MM.1S (cell line): Measurements from ENCODE around the gene TTC7B.
A peak's percentile ranks its signal among the peaks of the same experiment; 100 is the strongest.

Experiments
- DNase-seq: peaks from one replicate; pipeline ENCODE4 v3.0.0-alpha.2; 2015
- H2AFZ ChIP-seq: fragments of 300-600 bp; sonication (generic); 2 replicates; pipeline ENCODE4 v1.6.0; 2016; ENCODE audit warnings: antibody characterized with exemption, low read length
- H3F3A ChIP-seq: fragments of 300-600 bp; sonication (generic); 2 replicates; pipeline ENCODE4 v1.6.1; 2016; ENCODE audit warnings: mild to moderate bottlenecking, antibody characterized with exemption, low read length, moderate library complexity, mixed read lengths; ENCODE audit not compliant: insufficient read depth
- H3K27ac ChIP-seq: fragments of 300-600 bp; sonication (generic); 2 replicates; pipeline ENCODE4 v1.5.1; 2016; ENCODE audit warnings: mild to moderate bottlenecking, low read length
- H3K27me3 ChIP-seq: fragments of 300-600 bp; sonication (generic); replicated peaks from 2 replicates; pipeline ENCODE4 v1.6.0; 2016; ENCODE audit warnings: low read length; ENCODE audit not compliant: insufficient read depth
- H3K36me3 ChIP-seq: fragments of 300-600 bp; sonication (generic); replicated peaks from 2 replicates; pipeline ENCODE4 v1.6.1; 2016; ENCODE audit warnings: mild to moderate bottlenecking, low read length, mixed read lengths; ENCODE audit not compliant: insufficient read depth
- H3K4me1 ChIP-seq: fragments of 300-600 bp; sonication (generic); 2 replicates; pipeline ENCODE4 v1.6.1; 2016; ENCODE audit warnings: low read length, mixed read lengths
- H3K4me2 ChIP-seq: fragments of 300-600 bp; sonication (generic); 2 replicates; pipeline ENCODE4 v1.6.0; 2016; ENCODE audit warnings: low read depth, low read length
- H3K4me3 ChIP-seq: fragments of 300-600 bp; sonication (generic); 2 replicates; pipeline ENCODE4 v1.5.1; 2016; ENCODE audit warnings: low read length, mixed read lengths
- H3K79me2 ChIP-seq: fragments of 300-600 bp; sonication (generic); 2 replicates; pipeline ENCODE4 v1.6.1; 2016; ENCODE audit warnings: mixed run types, low read length, mixed read lengths
- H3K9ac ChIP-seq: fragments of 300-600 bp; sonication (generic); 2 replicates; pipeline ENCODE4 v1.6.1; 2016; ENCODE audit warnings: low read length, mixed read lengths
- H3K9me2 ChIP-seq: fragments of 300-600 bp; sonication (generic); replicated peaks from 2 replicates; pipeline ENCODE4 v1.6.1; 2016; ENCODE audit warnings: mild to moderate bottlenecking, low read length, mixed read lengths; ENCODE audit not compliant: insufficient read depth
- H3K9me3 ChIP-seq: fragments of 300-600 bp; sonication (generic); replicated peaks from 2 replicates; pipeline ENCODE4 v1.6.1; 2016; ENCODE audit warnings: mild to moderate bottlenecking, low read length, mixed read lengths; ENCODE audit not compliant: insufficient read depth
- H4K20me1 ChIP-seq: fragments of 300-600 bp; sonication (generic); 2 replicates; pipeline ENCODE4 v1.6.1; 2016; ENCODE audit warnings: mild to moderate bottlenecking, low read length, moderate library complexity, mixed read lengths; ENCODE audit not compliant: insufficient read depth
- CTCF ChIP-seq: fragments of 300-600 bp; sonication (generic); IDR thresholded peaks from 2 replicates; pipeline ENCODE4 v1.5.1; 2016; ENCODE audit warnings: antibody characterized with exemption, low read length, mixed read lengths
- EZH2 ChIP-seq: fragments of 300-600 bp; sonication (generic); optimal IDR thresholded peaks from 2 replicates; pipeline ENCODE3; 2017; ENCODE audit warnings: low read depth, mild to moderate bottlenecking, antibody characterized with exemption, low read length, mixed read lengths
- EZH2phosphoT487 ChIP-seq: fragments of 300-600 bp; sonication (generic); IDR thresholded peaks from 2 replicates; pipeline ENCODE4 v1.6.1; 2018; ENCODE audit warnings: antibody characterized with exemption, low read length

TTC7B gene

GRCh38 chr14:90518941-90519256 is 297.3 kb downstream of the TTC7B start:
- no peaks in the 10 kb centered on the region for H3K9me3 ChIP-seq
- H3K27ac ChIP-seq: no peak overlapping the region
- H3F3A ChIP-seq: no peaks in the 10 kb centered on the region
- H2AFZ ChIP-seq: no peak overlapping the region
- no peak overlapping the region for H3K9ac ChIP-seq
- H3K79me2 ChIP-seq: no peaks in the 10 kb centered on the region
- no peaks in the 10 kb centered on the region for H3K4me1 ChIP-seq
- no peak overlapping the region for H3K4me3 ChIP-seq
- H3K27me3 ChIP-seq: no peaks in the 10 kb centered on the region
- no peak overlapping the region for H3K4me2 ChIP-seq
- TF ChIP-seq EZH2phosphoT487: no peak
- no peak for TF ChIP-seq EZH2
- peak; percentile 44 for TF ChIP-seq CTCF
- no peaks in the 10 kb centered on the region for H4K20me1 ChIP-seq
- H3K9me2 ChIP-seq: no peaks in the 10 kb centered on the region
- no peaks in the 10 kb centered on the region for H3K36me3 ChIP-seq
- DNase-seq: peak; percentile 8

- H3K79me2 ChIP-seq: no peaks in the 10 kb centered on the region
- no peaks in the 10 kb centered on the region for H3K36me3 ChIP-seq
- H2AFZ ChIP-seq: no peak overlapping the region
- no peak overlapping the region for H3K9ac ChIP-seq
- no peaks in the 10 kb centered on the region for H4K20me1 ChIP-seq
- no peaks in the 10 kb centered on the region for H3K9me3 ChIP-seq
- no peaks in the 10 kb centered on the region for H3K4me1 ChIP-seq
- TF ChIP-seq EZH2phosphoT487 (no peak), EZH2 (no peak), CTCF (no peak)
- no peaks in the 10 kb centered on the region for H3K9me2 ChIP-seq
- DNase-seq: no peak
- no peak overlapping the region for H3K4me3 ChIP-seq
- H3F3A ChIP-seq: no peaks in the 10 kb centered on the region
- H3K27me3 ChIP-seq: no peaks in the 10 kb centered on the region
- H3K27ac ChIP-seq: no peak overlapping the region
- no peak overlapping the region for H3K4me2 ChIP-seq
Measured at GRCh38 chr14:90518069-90518940, 297.9 kb downstream of the TTC7B start.

GRCh38 chr14:90517076-90517841 is 299.0 kb downstream of the TTC7B start:
- H3K27me3 ChIP-seq: no peaks in the 10 kb centered on the region
- no peaks in the 10 kb centered on the region for H3K9me2 ChIP-seq
- no peak overlapping the region for H3K27ac ChIP-seq
- no peak overlapping the region for H2AFZ ChIP-seq
- no peaks in the 10 kb centered on the region for H3K9me3 ChIP-seq
- H4K20me1 ChIP-seq: no peaks in the 10 kb centered on the region
- no peaks in the 10 kb centered on the region for H3K36me3 ChIP-seq
- H3K9ac ChIP-seq: no peak overlapping the region
- no peaks in the 10 kb centered on the region for H3K79me2 ChIP-seq
- H3K4me2 ChIP-seq: no peak overlapping the region
- no peaks in the 10 kb centered on the region for H3K4me1 ChIP-seq
- no peak overlapping the region for H3K4me3 ChIP-seq
- DNase-seq: no peak
- no peaks in the 10 kb centered on the region for H3F3A ChIP-seq
- TF ChIP-seq CTCF: no peak
- no peak for TF ChIP-seq EZH2phosphoT487
